GM19023 (cell line): ENCODE results near the gene VLDLR.

Experiments
- ATAC-seq: cut with Tn5 transposase; IDR thresholded peaks from one replicate; pipeline ENCODE4 v1.9.1; 2021; ENCODE audit warnings: mild to moderate bottlenecking, moderate library complexity; ENCODE audit not compliant: unreplicated experiment

VLDLR gene

DNA sequence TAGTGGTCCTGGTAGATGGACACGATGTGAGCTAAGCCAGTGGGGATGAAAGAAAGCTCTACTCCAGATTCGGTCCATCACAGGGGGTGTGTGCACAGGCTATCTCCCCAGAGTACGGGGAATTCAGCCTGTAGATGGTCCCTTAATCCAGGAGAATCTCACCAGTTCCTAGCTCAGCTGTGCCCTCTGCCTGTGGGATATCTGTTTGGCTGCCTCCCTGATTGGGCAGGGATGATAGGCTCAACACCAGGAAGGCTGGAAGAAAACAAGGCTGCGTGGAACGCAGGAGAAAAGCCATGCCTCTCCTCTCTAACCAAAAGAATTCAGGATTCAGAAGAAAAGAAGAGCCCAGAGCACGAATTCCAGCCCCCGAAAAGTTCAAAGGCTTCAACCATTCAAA, 40.9 kb downstream of the VLDLR start:
- ATAC-seq = no peak

DNA sequence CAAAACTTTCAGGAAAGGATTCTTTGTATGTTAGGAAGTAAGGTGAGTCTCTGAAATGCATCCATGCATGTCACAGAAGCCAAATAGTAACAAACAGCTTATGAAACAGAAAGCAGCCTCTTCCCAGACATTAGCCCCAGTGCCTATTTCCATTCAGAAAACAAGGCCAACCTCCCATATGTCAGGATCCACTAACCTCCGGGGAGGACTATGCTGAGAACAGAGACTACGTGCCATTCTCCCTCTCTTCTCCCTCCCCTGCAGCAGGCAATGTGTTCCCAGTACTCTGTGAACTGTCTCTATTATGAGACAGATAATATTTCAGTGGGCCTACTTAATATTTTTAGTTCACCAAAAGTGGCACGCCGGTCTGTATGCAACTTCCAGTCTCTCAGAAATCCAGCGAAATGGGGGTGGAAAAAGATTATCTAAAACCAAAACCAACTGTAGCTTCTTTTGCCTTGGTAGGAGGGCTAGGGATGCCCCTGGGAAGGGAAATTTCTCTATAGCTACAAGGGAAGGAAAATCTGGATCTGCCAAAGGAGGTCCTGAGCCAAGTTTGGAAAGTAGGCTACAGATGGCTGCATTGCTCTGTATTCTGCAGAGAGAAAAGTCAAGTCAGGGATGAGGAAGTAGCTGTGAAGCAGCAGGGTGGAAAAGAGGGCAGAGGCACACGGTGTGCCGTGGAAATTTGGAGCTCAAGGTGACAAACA, 42.0 kb downstream of the VLDLR start:
- no peak for ATAC-seq

DNA sequence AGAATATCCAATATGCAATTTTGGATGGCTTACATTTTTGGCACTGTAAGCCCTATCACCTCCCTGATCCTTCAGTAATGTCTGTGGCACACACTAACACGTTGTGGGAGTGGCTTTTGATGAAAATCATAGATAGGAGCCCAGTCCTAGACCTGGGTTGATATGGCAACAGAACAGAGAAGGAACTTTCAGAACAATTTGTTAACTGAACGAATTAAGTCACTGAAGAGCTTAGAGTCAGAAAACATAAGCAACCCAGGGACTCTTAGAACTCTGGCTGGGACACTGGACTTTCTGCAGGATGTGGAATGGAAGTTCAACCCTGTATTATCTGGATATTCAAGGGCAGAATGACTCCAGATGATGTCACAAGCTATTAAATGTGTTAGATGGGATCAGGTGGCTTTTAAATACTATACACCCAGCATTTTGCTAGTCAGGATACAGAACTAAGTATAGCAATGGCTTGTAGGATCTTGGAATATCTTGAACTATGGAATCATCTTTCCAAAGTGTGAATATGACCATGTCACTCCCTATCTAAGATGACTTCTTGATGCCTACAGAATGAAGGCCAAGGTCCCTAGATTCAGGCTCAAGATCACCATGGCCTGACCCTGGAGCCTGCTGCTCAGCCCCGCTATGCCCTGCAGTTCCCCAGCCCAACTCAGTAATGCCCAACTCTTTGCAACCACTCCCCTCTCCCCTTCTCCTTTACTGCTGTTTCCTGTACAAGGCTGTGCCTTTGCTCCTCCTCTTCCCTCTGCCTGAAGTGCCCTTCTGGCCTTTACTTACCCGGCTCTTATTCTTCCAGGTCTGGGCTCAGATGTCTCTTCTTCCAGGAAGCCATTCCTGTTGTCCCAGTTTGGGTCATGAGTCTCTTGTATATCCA, 42.8 kb downstream of the VLDLR start:
- no peak for ATAC-seq

DNA sequence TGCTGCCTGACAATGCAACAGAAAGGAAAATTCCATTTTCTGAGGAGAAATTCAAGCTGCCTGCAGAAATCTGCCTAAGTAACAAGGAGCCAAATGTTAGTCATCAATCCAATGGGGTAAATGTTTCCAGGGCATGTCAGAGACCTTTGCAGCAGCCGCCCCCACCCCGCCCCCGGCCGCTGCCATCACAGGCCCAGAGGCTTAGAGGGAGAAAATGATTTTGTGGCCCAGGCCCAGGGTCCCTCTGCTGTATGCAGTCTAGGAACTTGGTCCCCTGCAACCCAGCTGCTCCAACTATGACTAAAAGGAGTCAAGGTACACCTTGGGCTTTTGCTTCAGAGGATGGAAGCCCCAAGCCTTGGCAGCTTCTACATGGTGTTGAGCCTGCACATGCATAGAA, 45.0 kb downstream of the VLDLR start:
- ATAC-seq = no peak

DNA sequence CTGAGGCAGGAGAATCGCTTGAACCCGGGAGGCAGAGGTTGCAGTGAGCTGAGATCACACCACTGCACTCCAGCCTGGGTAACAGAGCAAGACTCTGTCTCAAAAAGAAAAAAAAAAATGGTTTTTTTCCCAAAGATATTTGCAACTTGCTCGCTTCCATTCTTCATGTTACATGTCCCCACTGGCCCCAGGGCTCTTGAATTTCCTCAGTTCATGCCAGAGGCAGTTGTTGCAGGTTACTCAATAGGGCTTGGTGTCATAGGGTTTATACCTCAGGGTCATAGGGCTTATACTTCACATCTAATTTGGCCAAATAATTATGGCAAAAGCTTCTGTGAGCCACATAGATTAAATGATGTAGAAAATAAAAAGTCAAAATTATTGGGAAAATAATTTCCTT, 51.6 kb downstream of the VLDLR start:
- no peak for ATAC-seq

DNA sequence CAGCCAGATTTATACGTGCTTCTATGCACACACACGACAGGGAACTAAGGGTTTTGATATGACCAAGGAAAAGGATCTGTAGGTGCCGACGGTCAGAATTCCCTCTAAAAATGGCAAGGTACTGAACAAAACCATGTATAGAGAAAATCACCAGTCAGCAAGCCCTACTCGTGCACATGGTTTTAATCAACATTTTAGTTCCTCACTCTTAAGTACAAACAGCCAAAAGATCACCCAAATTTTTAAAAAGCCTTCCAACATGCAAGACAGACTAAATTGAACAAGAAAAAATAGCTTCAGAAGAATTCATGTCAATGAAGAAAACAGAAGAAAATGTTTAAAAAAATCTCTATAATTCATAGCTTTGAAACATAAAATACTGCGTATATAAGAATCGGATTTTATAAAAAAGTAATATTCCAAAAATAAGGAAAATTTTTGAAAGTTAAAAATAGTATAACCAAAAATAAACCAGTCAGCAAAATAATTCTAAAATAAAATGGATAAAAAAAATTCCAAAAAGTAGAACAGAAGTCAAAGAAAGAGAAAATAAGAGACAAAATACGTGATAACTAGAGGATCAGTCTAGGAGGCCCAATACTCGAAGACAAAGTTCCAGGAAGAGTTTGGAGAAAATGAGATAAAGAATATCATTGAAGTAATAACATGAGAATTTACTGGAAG, 52.7 kb downstream of the VLDLR start:
- no peak for ATAC-seq

DNA sequence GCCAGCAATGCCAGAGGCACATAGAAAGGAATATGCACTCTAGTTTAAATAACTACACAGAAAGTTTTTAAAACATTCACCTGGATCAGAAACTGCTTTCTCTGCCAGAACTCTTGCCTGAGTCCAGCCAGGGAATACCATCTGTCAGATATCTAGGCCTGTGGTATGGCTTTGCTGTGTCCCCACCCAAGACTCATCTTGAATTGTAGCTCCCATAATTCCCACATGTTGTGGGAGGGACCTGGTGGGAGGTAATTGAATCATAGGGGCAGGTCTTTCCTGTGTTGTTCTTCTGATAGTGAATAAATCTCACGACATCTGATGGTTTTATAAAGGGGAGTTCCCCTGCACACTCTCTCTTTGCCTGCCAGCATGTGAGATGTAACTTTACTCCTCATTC, 54.2 kb downstream of the VLDLR start:
- ATAC-seq = no peak

DNA sequence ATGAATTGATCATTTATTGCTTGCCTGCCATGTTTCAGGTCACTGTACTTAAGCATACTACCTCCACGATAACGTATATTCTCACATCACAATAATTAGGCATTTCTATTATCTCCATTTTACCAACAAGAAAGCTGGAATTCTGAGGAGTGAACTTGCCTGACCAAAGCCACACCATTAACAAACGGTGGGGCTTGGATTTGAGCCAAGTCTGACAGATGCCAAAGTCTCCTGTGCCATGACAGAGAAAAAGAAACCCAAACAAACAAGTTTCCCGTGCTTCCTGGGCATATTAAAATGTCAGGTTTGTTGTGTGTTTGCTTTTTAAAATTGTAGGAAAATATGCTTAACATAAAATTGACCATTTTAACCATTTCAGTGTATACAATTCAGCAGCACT, 54.9 kb downstream of the VLDLR start:
- ATAC-seq = no peak

DNA sequence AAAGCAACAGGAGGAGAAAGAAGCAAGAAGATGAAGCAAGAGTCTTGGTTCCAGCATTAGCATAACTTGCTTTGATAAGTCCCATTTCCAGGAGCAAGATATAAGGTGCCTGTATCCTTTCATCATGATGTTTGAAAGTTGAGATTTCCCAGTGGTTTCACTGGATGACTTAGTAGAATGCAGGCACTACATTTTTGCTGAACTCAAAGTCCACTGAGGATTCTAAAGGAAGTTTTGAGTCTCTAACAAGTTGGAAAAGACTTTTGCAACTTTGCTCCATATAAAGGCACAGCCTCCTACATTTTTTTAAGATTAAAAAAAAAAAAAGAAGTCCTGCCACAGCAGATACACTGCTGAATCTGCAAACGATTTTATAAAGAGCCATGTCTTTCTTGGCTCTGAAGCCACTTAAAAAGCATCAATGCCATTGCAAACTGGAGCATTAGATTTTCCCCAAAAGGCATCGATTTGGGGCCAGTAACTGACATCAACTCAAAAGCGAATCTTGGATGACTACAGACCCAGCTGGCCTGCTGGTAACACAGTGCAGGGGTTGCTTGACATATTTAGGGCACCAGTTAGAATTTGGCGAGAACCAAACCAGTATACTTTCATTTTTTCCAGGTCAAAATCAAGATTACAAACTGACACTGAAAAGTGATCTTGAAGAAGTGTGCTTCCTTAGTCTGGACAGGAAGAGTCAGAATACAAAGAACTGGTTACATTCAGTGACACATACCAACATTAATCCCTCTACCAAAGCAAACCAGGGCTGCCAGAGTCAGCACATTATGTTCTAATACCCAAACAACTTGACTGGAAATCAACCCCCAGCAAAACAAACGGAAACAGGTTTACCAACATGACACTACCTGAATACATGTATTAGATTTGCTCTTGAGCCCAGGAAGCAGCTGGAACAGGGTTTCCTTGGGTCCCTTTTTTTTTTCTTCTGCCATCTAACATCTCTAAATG, 56.6 kb downstream of the VLDLR start:
- no peak for ATAC-seq

DNA sequence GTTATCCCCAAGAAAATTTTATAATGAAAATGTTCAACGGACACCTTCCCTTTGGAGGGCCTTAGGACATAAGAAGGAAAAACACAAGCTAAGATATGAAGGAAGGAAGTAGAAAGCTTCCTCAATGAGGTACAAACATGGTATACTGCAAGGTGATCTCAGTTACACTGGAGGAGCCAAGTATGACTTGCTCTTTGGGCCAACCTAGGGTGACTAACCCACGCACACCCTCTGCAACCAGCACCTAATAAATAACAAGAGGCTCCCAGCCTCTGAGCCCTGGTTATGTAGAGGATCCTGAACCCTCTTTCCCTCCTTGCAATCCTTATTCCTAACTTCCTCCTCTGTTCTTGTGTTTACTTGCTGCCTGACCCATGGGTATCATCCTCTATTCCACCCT, 57.4 kb downstream of the VLDLR start:
- ATAC-seq = no peak

DNA sequence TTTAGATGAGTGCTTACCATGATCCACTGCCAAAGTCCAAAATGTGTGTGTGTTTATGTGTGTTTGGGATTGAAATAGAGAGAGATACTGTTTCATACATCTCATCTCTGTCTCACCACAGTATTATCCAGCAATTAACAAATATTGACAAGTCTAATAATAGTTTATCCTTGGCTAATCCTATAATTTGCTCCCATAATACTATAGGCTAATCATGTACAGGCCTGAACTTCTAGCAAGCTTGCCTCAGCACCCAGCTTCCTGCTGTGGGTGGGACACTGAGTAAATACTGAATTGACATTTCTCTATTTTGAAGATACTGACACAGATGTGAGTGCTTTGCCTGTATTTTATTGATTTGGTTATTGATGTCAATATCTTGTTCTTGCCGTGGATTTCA, 60.4 kb downstream of the VLDLR start:
- ATAC-seq = no peak

DNA sequence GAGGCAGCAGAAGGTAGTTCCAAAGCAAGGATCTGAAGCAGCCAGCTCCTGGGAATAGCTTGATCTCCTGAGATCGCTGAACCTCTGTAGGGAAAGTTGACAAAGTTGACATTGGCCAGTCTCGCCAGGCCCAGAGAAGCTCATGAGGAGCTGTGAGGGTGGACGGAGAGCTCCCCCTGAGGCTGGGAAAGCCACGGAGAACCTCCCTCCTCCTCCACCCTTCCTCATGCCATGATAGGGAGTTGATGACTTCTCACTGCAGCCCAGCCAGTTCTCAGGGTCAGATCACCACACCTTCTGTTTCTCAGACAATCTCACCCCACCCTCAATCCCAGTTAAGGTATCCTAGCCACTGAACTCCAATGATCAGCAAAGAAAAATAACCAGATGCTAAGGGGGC, 65.3 kb downstream of the VLDLR start:
- ATAC-seq = no peak

DNA sequence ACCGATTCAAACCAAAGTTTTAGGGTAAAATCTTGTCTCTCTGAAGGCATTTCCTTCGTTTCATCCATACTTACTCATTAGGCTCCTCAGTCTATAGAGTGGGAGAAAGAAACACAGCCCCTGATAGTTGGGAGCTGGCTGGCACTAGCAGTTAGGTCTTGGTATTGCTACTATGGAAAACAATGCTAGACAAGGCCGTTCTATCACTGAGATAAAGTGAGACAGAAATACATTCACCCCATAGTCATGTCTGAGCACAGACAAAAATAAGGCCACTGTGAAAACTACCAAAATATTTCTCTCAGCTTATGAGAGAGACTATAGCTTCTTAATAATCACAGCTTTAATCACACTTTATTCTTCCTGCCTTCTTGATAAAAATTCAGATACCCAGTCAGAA, 67.0 kb downstream of the VLDLR start:
- ATAC-seq = no peak

DNA sequence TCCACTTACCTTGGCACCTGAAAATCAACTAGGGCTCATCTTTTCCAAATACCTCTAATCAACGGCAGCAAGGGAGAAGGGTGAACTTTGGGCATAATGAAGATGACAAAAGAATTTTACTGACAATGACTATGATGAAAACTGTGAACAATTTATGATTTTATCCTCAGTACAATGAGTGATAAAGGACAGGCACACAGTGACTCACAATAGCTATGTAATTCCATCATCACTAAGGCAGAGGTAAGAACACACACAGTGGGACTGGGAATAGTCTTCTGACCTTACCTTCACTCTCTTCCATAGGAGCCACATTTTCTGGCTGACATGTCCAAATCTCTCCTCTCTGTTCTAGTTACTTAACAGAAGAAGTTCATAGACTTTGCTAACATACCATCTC, 69.6 kb downstream of the VLDLR start:
- no peak for ATAC-seq

DNA sequence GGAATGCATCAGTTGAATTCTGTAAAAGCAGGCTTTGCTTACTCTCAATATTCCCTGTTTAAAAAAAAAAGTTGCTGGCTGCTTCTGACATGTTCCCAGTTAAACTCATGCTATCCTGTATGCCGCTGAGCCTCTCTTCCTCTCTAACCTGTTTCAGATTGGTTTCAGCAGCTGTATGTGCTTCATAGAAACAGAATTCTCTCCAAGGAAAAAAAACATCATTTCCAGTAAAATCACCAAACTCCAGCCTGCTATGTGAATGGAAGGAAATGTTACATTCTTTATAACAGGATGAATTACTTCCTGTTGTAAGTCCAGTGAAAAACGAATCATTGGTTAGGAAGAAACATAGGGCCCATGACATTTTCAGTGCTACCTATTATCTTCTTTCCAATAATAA, 70.0 kb downstream of the VLDLR start:
- no peak for ATAC-seq

DNA sequence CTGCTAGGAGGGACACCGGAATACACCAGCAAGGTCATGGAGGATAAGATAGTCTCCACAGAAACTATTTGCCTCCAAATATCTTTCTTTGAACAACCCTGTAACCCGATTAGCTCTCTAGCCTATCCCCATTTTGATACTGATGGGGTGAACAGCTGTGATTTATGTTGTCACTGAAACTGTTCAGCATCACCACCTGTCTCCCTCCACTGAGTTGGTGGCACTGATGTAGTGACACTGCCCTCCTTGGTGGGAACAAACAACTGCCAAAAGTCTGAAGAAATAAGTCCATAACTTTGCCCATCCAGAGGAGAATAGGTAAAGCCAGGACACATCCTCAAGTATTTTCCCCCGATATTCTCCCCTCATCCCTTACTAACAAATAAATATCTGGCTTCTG, 71.5 kb downstream of the VLDLR start:
- no peak for ATAC-seq

DNA sequence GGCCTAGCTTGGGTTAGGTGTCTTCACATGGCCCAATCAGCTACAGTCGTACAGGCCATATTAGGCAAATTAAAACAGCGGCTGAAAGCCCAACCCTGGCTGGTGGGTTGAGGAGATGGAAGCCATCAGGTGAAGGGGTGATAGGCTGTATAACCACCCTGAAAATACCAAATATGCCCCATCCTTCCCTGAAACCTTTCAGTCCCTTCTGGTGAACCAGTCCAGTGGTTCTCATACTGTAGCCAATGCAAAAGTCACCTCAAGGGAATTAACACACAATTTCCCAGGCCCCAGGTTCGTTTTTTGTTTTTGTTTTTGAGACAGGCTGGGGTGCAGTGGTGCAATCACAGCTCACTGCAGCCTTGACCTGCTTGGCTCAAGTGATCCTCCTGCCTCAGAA, 75.9 kb downstream of the VLDLR start:
- ATAC-seq = no peak

DNA sequence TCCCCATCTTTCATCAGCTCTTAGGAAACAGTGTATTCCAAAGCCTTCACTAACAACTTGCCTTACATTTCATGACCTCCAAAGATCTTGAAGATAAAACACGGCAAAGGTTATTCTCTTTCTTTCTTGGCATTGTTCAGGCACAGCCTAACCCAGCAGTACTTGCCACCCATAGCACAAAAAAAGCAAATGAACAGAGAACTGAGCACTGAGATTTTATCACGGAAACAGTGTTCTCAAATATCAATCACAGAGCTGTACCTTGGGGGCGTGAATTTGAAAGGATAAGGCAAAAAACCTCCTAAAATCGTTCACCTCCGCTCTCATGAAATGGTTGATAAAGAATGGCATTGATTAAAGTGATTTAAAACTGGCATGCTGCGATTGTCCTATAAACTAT, 78.8 kb downstream of the VLDLR start:
- ATAC-seq = no peak

DNA sequence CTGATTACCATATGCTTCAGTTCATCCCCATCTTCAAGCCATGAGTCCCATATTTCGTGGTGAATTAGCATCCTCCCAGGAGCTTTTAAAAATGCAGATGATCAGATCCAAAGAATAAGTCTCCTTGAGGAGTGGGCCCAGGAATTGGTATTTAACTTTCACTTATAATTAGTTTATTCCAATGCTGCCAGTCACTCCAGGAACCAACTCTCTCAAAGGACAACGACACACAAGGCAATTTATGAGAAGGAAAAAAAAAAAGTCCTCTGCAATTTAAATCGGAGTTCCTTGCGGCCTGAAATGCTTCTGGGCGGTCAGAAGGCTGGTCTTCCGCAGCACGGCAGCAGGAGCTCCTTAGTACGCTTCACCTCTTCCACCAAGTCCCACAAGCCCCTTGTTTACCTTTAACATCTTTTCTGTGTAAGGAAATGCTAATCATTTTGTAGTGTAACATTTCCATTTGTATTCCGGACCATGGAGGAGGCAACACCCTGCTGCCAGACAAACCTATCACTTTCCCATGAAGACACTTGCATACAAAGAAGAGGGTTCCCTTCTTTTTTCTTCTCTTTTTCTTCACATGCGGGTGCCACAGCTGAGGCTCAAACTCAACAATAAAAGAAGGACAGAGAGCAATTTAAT, 79.4 kb downstream of the VLDLR start:
- no peak for ATAC-seq

DNA sequence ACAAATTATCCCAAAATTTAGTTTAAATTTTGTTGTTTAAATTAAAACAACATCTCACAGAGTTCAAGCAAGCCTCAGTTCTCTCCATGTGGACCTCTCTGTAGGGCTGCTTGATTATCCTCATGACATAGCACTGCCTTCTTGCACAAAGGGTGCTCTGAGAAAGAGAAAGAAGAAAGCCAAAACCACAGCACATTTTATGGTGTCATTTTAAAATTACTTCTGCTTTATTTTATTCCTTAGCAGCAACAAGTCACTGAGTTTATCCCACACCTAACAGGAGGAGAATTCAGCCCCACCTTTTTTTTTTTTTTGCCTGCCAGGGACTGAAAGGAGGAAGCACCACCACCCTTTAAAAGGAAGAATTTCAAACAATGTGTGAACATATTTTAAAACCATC, 82.9 kb downstream of the VLDLR start:
- no peak for ATAC-seq
